Measurements from ENCODE around the gene GLCCI1.

DNA sequence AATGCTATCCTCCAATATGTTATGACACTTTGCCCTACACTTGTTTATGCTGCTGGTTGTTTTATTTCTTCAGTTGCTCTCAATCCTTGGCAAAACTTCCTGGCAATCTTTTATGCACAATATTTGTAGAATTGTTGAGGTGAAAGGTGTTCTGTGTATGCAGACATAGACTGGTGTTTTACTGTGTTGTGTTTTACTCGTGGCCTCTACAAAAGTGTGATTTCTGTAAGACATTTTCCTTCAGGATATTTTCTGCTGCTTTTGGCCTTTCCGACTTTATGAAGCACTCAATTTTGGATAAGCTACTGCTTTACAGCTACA, 21.8 kb downstream of the GLCCI1 start:
- TF ChIP-seq MAX (IDR thresholded peaks at IDR 0.05) (no peak), POLR2A (IDR thresholded peaks at IDR 0.05; ENCODE audit: borderline replicate concordance, extremely low read depth, insufficient read depth, insufficient read length) (no peak), JUND (IDR thresholded peaks at IDR 0.05) (no peak), EGR1 (IDR thresholded peaks at IDR 0.05; ENCODE audit: low read depth) (no peak), SRF (IDR thresholded peaks at IDR 0.05; ENCODE audit: low read depth) (no peak), POLR2AphosphoS5 (IDR thresholded peaks at IDR 0.05; ENCODE audit: low read depth, low read length) (no peak), SIN3A (IDR thresholded peaks at IDR 0.05; ENCODE audit: low read depth) (no peak), RAD21 (IDR thresholded peaks at IDR 0.05; ENCODE audit: low read depth) (no peak), EZH2 (IDR thresholded peaks at IDR 0.05) (no peak), SP1 (IDR thresholded peaks at IDR 0.05; ENCODE audit: low read depth) (no peak), EZH2phosphoT487 (IDR thresholded peaks at IDR 0.05; ENCODE audit: borderline replicate concordance) (no peak), CEBPB (IDR thresholded peaks at IDR 0.05; ENCODE audit: low read depth) (no peak)
- TF ChIP-seq, protein P1, sequence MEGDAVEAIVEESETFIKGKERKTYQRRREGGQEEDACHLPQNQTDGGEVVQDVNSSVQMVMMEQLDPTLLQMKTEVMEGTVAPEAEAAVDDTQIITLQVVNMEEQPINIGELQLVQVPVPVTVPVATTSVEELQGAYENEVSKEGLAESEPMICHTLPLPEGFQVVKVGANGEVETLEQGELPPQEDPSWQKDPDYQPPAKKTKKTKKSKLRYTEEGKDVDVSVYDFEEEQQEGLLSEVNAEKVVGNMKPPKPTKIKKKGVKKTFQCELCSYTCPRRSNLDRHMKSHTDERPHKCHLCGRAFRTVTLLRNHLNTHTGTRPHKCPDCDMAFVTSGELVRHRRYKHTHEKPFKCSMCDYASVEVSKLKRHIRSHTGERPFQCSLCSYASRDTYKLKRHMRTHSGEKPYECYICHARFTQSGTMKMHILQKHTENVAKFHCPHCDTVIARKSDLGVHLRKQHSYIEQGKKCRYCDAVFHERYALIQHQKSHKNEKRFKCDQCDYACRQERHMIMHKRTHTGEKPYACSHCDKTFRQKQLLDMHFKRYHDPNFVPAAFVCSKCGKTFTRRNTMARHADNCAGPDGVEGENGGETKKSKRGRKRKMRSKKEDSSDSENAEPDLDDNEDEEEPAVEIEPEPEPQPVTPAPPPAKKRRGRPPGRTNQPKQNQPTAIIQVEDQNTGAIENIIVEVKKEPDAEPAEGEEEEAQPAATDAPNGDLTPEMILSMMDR (IDR thresholded peaks at IDR 0.05 in 2 of 3, conservative IDR thresholded peaks at IDR 0.05 in 1 of 3; ENCODE audit: borderline replicate concordance in 1 of 3, insufficient read depth in 1 of 3, low read depth in 2 of 3, low read length in 2 of 3) = no peak

Data from HCT116 (cell line).